Measurements from ENCODE around the gene GSX1.

Gene GSX1

DNA sequence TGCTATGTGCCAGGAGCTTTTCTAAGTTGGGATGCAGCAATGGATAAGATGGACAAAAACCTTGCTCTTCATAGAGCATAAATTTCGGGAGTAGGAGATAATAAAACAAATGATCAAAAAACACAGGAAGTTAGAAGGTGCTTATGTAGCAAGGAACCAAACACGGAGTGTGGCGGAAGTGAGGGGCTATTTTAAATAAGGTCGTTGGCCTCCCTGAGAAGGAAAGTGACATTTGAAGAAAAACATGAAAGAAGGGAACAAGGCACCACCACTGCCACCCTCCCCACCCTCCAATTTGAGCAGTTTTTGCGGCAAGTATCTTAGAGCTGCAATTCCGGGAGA lies 3.2 kb upstream of the GSX1 start:
- no peaks in the 10 kb centered on the region for H3K36me3 Mint-ChIP-seq (ENCODE audit: low read depth)
- intact Hi-C loops (cut with micrococcal nuclease): no loop called here
- peaks cover 80% of the 10 kb centered on the region for H3K27me3 Mint-ChIP-seq
- H3K4me3 Mint-ChIP-seq: no peak overlapping the region
- H3K9me3 Mint-ChIP-seq: no peaks in the 10 kb centered on the region
- peaks cover 18% of the 10 kb centered on the region for H3K4me1 Mint-ChIP-seq (ENCODE audit: low read depth)
- no peak overlapping the region for H3K27ac Mint-ChIP-seq

DNA sequence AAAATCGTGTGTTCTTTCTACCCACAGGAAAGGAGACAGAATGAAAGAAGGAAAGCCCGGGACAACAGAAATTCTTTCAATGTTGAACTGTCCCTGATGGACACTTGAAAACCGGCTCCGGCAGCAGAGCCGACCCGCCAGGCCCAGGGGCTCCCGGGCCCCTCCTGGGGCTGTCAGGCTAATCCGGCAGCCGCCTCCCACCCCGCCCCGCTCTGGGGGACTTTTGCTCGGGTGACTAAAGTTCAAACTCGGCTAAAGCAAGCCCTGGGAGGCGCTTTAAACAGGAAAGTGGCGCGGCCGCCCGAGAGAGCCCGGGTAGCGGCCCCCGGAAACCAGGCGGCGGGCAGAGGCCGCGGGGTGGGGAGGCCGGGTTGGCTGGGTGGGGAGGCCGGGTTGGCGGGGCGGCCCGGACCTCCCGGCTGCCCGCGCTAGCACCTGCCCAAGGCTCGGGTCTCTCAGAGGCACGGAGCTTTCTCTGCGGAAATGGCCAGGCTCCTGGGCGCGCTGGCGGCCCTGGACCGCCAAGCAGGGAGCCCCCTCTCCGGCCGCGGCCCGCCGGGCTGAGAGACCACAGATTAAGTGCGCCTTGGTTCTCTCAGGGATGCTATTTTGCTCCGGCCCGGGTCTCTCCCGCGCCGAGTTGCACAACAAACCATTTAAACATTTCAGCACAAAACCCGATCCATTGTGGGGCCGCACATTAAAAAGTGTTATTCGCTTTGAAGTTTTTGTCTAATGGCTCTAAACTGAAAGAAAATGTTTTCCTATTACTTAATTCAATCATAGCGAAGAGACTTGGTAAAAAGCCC lies 2.6 kb upstream of the GSX1 start:
- peaks cover 85% of the 10 kb centered on the region for H3K27me3 Mint-ChIP-seq
- peaks cover 18% of the 10 kb centered on the region for H3K4me1 Mint-ChIP-seq (ENCODE audit: low read depth)
- H3K27ac Mint-ChIP-seq: no peak overlapping the region
- intact Hi-C loops (cut with micrococcal nuclease): no loop called here
- H3K36me3 Mint-ChIP-seq (ENCODE audit: low read depth): no peaks in the 10 kb centered on the region
- no peak overlapping the region for H3K4me3 Mint-ChIP-seq
- no peaks in the 10 kb centered on the region for H3K9me3 Mint-ChIP-seq

DNA sequence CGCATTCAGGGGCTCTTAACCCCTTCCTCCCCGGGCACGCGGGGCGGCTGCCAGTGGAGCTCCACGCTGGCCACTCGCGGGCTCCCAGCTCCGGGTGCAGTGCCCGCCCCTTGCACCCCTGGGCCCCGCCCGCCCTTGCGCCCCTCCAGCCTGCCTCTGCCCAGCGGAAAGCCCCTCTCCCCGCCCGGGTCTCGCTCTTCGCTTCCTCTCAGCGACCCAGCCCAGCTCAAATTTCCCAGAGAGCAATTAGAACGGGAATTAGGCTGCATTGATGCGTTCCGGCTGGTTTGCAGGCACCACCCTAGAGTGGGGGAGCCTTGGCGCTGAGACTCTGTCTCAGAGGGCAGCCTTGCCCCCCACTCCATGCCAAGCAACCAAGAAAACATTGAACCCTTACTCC lies 1.8 kb upstream of the GSX1 start:
- Mint-ChIP-seq H3K27me3 (peaks cover 91% of the 10 kb centered on the region), H3K27ac (no peak overlapping the region), H3K4me3 (no peak overlapping the region), H3K9me3 (no peaks in the 10 kb centered on the region), H3K36me3 (ENCODE audit: low read depth) (no peaks in the 10 kb centered on the region), H3K4me1 (ENCODE audit: low read depth) (peaks cover 18% of the 10 kb centered on the region)
- intact Hi-C loops (cut with micrococcal nuclease): no loop called here

DNA sequence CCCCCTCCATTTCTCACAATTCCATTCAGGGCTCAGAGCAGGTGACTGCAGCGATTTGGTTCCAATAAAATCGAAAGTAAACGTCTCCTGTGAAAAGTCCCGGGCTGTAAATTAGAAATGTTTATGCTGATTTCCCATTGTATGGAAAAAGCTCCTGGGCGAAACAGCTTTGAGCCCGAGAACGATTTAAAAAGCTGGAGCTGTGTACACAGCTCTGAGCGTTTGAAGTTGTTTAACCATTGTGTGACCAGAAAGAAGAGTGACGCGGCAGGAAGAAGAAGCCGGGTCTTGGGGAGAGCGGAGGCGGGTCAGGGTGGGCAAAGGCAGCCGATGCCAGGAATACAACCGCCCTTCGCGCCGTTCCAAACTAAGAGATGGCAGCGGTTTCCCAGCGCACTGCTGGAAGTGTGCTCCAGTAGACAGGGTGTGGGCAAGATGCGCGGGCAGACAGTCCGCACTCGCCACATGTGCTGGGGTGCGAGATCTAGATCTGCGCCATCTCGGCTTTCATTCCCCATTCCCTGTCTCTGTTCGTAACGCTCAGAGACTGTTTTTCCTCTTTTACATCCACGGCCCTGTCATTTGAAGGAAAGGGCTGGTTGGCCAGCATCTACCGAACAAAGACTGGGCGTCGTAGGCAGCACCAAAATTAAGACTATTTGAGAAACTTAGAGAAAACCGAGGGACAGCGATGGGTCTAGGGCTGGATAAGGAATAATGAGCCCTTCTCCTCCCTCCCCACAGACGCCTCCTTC lies 960 bp upstream of the GSX1 start:
- Mint-ChIP-seq H3K9me3 (no peaks in the 10 kb centered on the region), H3K36me3 (ENCODE audit: low read depth) (no peaks in the 10 kb centered on the region), H3K27me3 (peaks cover 95% of the 10 kb centered on the region), H3K4me3 (peak overlapping the region; percentile 43), H3K4me1 (ENCODE audit: low read depth) (peaks cover 18% of the 10 kb centered on the region), H3K27ac (no peak overlapping the region)
- intact Hi-C loops (cut with micrococcal nuclease): no loop called here

DNA sequence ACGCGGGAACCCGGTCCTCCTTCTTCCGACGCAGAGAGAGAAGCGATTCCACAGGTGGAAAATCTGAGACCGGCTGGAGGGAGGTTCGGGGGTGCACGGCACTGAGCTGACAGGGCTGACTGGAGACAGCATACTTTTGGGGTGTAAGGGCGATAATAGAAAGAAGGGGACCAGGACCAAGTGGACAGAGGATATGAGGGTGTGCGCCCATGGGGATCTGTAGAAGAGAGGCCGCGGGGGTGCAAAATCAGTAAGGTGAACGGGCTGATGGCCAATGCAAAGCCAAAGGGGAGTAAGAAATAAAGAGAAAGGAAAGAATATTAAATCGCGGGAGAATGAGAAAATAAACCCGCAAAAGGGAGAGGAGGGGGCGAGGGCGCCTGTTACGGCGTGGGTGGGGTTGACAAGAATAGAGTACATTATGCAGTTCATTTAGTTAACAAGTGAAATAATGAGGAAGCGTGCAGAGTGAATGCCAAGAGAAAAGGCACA lies 336 bp upstream of the GSX1 start:
- no peaks in the 10 kb centered on the region for H3K9me3 Mint-ChIP-seq
- H3K36me3 Mint-ChIP-seq (ENCODE audit: low read depth): no peaks in the 10 kb centered on the region
- H3K27ac Mint-ChIP-seq: no peak overlapping the region
- H3K27me3 Mint-ChIP-seq: peaks cover 97% of the 10 kb centered on the region
- H3K4me1 Mint-ChIP-seq (ENCODE audit: low read depth): peaks cover 18% of the 10 kb centered on the region
- intact Hi-C loops (cut with micrococcal nuclease): no loop called here
- H3K4me3 Mint-ChIP-seq: no peak overlapping the region

DNA sequence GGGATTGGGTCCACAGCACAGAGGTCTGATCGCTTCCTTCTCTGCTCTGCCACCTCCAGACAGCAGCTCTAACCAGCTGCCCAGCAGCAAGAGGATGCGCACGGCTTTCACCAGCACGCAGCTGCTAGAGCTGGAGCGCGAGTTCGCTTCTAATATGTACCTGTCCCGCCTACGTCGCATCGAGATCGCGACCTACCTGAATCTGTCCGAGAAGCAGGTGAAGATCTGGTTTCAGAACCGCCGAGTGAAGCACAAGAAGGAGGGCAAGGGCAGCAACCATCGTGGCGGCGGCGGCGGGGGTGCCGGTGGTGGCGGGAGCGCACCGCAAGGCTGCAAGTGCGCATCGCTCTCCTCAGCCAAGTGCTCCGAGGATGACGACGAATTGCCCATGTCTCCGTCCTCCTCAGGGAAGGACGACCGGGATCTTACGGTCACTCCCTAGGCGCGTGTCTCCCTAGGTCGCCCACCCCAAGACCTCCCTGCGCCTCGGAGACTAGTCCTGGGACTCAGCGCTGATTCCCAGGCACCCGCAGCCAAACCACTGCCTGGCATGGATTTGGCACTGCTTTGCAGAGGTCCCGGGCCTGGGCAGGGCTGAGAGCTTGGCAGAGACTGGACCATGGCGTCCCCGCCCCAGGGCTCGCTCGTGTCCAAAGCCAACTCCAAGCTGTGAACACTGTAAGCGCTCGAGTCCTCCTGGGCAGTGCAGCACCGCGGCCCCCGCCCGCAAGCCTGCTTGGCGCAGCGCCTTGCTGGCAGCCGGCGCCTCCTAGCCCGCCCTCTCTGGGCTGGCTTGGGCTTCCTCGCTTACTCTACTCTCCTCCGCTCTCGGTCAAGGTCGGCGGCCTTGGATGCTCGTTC lies 1.5 kb downstream of the GSX1 start:
- Mint-ChIP-seq H3K27me3 (peaks cover 96% of the 10 kb centered on the region), H3K36me3 (ENCODE audit: low read depth) (no peaks in the 10 kb centered on the region), H3K9me3 (no peaks in the 10 kb centered on the region), H3K27ac (no peak overlapping the region), H3K4me3 (no peak overlapping the region), H3K4me1 (ENCODE audit: low read depth) (peaks cover 18% of the 10 kb centered on the region)
- intact Hi-C loops (cut with micrococcal nuclease): no loop called here

DNA sequence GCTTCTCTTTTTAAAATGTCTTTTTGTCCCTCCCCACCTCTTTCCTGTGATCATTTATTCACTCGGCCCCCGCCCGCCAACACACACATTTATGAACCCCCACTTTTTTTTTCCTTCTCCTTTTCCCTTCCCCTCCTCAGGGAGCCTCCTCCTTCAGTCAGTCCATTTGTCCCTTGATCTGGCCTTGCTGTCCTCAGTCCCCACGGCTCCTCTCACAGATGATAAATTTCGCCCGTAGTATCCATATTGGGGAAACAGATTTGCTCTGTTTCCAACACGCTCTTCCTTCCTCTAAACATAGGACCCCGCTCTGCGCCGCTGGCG lies 2.0 kb downstream of the GSX1 start:
- H3K4me3 Mint-ChIP-seq: no peak overlapping the region
- peaks cover 18% of the 10 kb centered on the region for H3K4me1 Mint-ChIP-seq (ENCODE audit: low read depth)
- H3K36me3 Mint-ChIP-seq (ENCODE audit: low read depth): no peaks in the 10 kb centered on the region
- peaks cover 95% of the 10 kb centered on the region for H3K27me3 Mint-ChIP-seq
- no peak overlapping the region for H3K27ac Mint-ChIP-seq
- intact Hi-C loops (cut with micrococcal nuclease): no loop called here
- no peaks in the 10 kb centered on the region for H3K9me3 Mint-ChIP-seq

DNA sequence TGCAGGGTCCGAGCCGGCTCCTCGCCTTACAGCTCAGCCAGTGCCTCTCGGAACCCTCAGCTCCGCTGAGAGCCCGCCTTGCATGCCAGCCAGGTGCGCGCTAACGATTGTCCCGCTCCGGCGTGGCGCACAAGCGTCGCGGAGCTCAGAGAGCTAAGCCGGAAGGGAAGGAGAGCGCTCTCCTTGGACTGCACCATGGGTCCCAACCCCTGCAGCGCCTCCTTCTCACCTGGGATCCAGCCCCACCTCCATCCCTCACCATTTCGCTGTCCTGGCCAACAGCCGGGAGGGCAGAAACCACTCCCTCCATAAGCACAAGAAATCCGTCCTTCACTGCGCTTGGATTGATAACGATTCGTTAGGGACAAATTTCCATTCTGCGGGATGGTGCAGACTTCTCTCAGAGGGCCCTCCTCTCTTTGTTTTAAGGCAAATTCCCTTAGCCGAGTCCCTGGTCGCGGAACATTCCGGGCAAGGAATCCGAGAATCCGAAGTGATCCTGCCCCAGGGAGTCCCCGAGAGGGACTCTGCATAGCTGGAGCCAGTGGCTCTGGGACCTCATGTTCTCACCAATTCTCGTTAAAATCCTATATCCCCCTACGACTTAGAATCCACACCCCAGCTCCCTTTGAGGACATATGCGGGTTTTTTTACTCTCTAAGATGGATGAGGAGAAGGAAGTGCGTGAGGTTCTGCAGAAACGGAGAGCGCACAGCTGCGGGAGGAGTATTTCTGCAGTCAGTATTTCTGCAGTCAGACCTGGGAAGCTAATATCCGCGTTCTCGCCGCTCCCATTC lies 2.8 kb downstream of the GSX1 start:
- no peaks in the 10 kb centered on the region for H3K36me3 Mint-ChIP-seq (ENCODE audit: low read depth)
- no peak overlapping the region for H3K27ac Mint-ChIP-seq
- peaks cover 18% of the 10 kb centered on the region for H3K4me1 Mint-ChIP-seq (ENCODE audit: low read depth)
- intact Hi-C loops (cut with micrococcal nuclease): no loop called here
- H3K9me3 Mint-ChIP-seq: no peaks in the 10 kb centered on the region
- no peak overlapping the region for H3K4me3 Mint-ChIP-seq
- H3K27me3 Mint-ChIP-seq: peaks cover 96% of the 10 kb centered on the region

DNA sequence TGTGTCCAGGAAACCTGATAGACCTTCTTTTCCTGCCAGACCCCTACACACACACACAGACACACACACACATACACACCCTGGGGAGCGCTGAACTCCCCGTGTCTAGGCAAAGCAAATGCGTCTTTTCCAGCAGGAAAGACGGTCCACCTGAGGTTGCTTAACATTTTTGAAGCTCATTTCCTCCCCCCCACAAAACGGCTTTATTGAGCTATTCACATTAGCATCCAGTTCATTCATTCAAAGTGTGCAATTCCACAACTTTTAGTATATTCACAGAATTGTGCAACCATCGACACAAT lies 3.4 kb downstream of the GSX1 start:
- intact Hi-C loops (cut with micrococcal nuclease): no loop called here
- Mint-ChIP-seq H3K27me3 (peaks cover 96% of the 10 kb centered on the region), H3K4me1 (ENCODE audit: low read depth) (peaks cover 15% of the 10 kb centered on the region), H3K4me3 (no peak overlapping the region), H3K27ac (no peak overlapping the region), H3K36me3 (ENCODE audit: low read depth) (no peaks in the 10 kb centered on the region), H3K9me3 (no peaks in the 10 kb centered on the region)

DNA sequence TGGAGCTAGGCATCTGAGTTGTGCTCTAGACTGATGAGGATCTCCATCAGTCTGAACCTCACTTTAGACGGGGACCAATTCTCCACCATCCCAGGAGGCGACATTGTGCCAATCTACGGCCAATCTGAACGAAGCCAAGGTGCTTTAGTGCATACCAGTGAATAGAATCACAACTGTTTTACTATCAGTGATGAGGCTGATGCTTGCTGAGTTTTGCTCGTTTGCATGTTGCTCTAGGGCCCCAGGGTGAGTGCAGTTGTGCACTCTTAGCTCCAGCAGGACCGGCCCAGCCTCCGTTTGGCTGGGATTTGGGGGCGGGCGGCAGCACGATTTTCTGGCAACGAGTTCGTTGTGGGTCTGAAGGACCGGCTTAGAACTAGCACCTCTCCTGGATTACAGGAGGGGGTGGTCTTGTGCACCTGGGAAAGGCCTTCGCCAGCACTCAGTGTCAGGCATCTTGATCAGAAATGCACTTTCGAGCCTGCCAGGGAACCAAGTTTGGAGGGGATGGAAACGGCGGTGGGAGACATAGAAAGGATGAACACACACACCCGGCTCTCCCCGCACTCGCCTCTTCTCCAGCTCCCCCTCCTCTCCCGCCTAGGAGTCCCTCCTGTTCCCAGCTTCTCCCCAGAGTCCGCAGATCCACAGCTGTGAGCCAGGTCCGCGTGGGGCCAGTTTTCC lies 4.4 kb downstream of the GSX1 start:
- Mint-ChIP-seq H3K27ac (no peak overlapping the region), H3K4me3 (no peak overlapping the region), H3K9me3 (no peaks in the 10 kb centered on the region), H3K4me1 (ENCODE audit: low read depth) (peaks cover 5% of the 10 kb centered on the region), H3K36me3 (ENCODE audit: low read depth) (no peaks in the 10 kb centered on the region), H3K27me3 (peaks cover 95% of the 10 kb centered on the region)
- intact Hi-C loops (cut with micrococcal nuclease): no loop called here

DNA sequence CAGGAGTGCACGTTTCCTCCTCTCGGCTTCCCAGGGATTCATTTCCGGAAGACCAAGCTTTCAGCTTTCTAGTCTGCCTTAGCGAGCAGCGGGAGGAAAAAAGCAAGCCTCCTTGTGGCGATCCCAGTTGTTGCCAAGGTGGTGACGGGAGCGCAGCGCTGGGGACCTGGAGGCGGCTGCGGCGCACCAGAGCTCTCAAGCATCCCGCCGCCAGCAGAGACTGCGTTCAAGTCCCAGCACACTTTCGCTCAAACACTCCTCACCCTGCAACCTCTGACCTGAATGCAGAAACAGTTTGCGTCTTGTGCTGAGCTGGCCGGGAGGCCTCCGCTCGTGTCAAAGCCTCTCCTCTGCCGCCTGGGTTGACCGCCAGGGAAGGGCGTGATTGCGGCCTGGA lies 4.9 kb downstream of the GSX1 start:
- Mint-ChIP-seq H3K4me1 (ENCODE audit: low read depth) (no peaks in the 10 kb centered on the region), H3K27ac (no peak overlapping the region), H3K36me3 (ENCODE audit: low read depth) (no peaks in the 10 kb centered on the region), H3K9me3 (no peaks in the 10 kb centered on the region), H3K4me3 (no peak overlapping the region), H3K27me3 (peaks cover 92% of the 10 kb centered on the region)
- intact Hi-C loops (cut with micrococcal nuclease): no loop called here

DNA sequence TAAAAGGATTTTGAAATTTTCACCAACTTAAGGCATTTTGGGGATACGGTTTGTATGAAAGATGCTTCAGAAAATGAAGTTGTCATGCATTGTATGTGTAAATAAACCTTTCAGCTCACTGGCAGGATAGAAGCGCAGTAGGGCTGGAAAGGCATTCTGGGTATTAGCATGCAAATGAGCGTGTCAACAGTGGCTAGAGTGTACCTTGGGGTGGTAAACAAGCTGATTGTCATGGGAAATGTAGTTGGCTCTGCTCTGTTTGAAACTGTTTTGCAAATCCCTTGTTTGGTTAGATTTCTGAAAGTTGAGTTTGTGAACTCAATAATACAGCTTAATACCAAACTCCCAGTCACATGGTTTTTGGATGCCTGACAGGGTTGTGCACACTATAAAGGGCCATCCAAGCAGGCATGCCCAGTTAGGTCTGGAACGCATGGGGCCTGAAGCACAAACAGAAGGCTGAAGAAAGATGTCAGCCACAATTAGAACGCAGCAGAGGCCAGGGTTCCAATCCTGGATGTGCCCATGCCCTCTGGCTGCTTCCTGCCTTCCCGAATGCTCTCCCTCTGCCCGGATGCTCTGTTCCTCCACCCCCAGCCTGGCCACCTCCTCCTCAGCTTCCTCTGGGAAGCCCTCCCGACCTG lies 14.6 kb downstream of the GSX1 start:
- Mint-ChIP-seq H3K9me3 (no peaks in the 10 kb centered on the region), H3K4me3 (no peak overlapping the region), H3K4me1 (ENCODE audit: low read depth) (no peaks in the 10 kb centered on the region), H3K36me3 (ENCODE audit: low read depth) (no peaks in the 10 kb centered on the region), H3K27me3 (peaks cover 32% of the 10 kb centered on the region), H3K27ac (no peak overlapping the region)
- intact Hi-C loops (cut with micrococcal nuclease): no loop called here
